Activated T-helper 2 cell treated with anti-CD3 and anti-CD28 coated beads, Interferon-gamma antibody, Interleukin-2, Interleukin-4, amounts not matched to agents 10 μg/mL and 5 μg/mL and 100 μg/mL, durations not matched to agents 14 hours and 24 hours and 36 hours (primary cell): ENCODE measurements around the gene GRIK1. TPM values are rescaled to one million over a fixed set of nuclear protein-coding genes. Genes with fewer than 3 reads are reported as not detected.
A peak's percentile ranks its signal among the peaks of the same experiment; 100 is the strongest.

ENCODE experiments used
- DNase-seq: peaks from one replicate; pipeline ENCODE4 v3.0.0; 2021; ENCODE audit warnings: low spot score
- H3K27ac Mint-ChIP-seq: one replicate; pipeline ENCODE4 v1.8.0; 2021; ENCODE audit warnings: mixed read lengths
- H3K27me3 Mint-ChIP-seq: one replicate; pipeline ENCODE4 v1.8.0; 2021; ENCODE audit warnings: low read depth, mixed read lengths
- H3K36me3 Mint-ChIP-seq: one replicate; pipeline ENCODE4 v1.8.0; 2021; ENCODE audit warnings: low read depth, mixed read lengths
- H3K4me1 Mint-ChIP-seq: one replicate; pipeline ENCODE4 v1.8.0; 2021; ENCODE audit warnings: low read depth, mixed read lengths
- H3K4me3 Mint-ChIP-seq: one replicate; pipeline ENCODE4 v1.8.0; 2021; ENCODE audit warnings: low read depth, mild to moderate bottlenecking, moderate library complexity, mixed read lengths
- H3K9me3 Mint-ChIP-seq: one replicate; pipeline ENCODE4 v1.8.0; 2021; ENCODE audit warnings: mixed read lengths
- intact Hi-C: fragments of 100-400 bp; cut with micrococcal nuclease; formaldehyde crosslinking; loops from one replicate; pipeline ENCODE4 v1.15.1; 2023
- total RNA-seq: library from RNA; stranded (reverse); gene quantifications from 2 replicates; pipeline ENCODE4 v1.2.3, GENCODE V29; 2022

Gene GRIK1
- total RNA-seq, 1 donor from 2014 or later, result not detected

DNA sequence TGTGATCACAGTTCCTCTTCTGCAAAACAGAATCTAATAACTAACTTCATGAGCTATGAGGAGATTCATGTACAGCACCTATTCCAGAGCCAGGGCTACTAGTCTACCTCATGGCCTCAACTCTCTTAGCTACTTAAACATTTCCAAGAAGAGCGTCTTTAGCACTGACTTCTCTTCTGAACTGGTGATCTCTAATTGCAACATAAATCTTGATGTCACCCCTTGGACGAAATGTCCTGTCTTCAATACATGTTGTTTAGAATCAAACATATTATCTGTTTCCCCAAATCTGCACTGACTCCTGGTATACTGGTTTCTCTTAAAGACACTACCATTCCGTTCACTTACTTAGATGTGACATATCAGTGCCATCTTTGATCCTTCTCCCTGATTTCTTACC is 88.2 kb downstream of the GRIK1 start:
- Mint-ChIP-seq H3K4me1 (no peaks in the 10 kb centered on the region), H3K36me3 (no peaks in the 10 kb centered on the region), H3K27me3 (peaks cover 3% of the 10 kb centered on the region), H3K9me3 (no peaks in the 10 kb centered on the region), H3K4me3 (no peak overlapping the region), H3K27ac (no peak overlapping the region)
- intact Hi-C loops, result no loop called here
- no peak for DNase-seq

DNA sequence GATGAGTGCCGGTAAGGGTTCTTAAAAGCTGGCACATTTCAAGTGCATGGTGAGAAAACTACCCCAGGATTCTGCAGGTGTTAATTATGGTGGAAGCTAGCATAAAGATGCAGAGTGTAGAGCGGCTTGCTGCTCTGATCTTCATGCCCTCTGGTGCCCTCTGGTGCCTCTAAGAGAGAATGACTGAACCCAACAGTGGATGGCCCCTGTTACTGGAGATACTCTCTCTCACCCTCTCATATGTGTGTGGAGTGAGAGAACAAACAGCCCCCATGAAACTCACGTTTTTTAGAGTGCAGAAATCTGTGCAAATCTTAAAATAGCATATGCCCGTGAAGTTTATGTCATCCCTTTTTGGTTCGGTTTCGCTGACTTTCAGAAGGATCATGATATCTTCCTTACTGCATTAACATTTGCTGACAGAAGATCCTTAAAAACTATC is 90.0 kb downstream of the GRIK1 start:
- intact Hi-C loops, result loop anchor here (1.0 to 5.0 kb wide), 2 partner anchors 373 to 477 kb away; no protein-coding TSS in a partner anchor
- no peak overlapping the region for H3K4me3 Mint-ChIP-seq
- no peak overlapping the region for H3K27ac Mint-ChIP-seq
- DNase-seq, result peak; percentile 18
- H3K9me3 Mint-ChIP-seq, result no peaks in the 10 kb centered on the region
- H3K36me3 Mint-ChIP-seq, result no peaks in the 10 kb centered on the region
- no peaks in the 10 kb centered on the region for H3K4me1 Mint-ChIP-seq
- H3K27me3 Mint-ChIP-seq, result peaks cover 3% of the 10 kb centered on the region

DNA sequence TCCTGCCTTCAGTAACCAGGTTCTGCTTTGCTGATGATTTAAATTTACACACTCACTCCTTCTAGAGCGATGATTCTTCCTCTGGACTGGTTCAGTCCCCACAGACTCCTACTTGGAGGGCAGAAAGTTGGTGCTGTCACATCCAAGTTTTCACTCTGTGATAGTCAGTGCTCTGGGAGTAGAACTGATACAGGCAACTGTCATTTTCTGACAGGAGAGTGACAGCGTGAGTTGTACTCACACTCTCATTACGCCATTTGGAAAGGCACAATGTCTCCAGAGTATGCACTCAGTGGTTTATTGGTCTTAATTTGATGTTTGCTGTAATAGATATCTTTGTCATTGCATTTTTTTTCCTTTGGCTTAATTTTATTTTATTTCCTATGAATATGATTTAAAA is 96.0 kb downstream of the GRIK1 start:
- no peaks in the 10 kb centered on the region for H3K4me1 Mint-ChIP-seq
- H3K4me3 Mint-ChIP-seq, result no peak overlapping the region
- no peaks in the 10 kb centered on the region for H3K27me3 Mint-ChIP-seq
- intact Hi-C loops, result no loop called here
- no peaks in the 10 kb centered on the region for H3K36me3 Mint-ChIP-seq
- no peaks in the 10 kb centered on the region for H3K9me3 Mint-ChIP-seq
- no peak overlapping the region for H3K27ac Mint-ChIP-seq
- DNase-seq, result no peak

DNA sequence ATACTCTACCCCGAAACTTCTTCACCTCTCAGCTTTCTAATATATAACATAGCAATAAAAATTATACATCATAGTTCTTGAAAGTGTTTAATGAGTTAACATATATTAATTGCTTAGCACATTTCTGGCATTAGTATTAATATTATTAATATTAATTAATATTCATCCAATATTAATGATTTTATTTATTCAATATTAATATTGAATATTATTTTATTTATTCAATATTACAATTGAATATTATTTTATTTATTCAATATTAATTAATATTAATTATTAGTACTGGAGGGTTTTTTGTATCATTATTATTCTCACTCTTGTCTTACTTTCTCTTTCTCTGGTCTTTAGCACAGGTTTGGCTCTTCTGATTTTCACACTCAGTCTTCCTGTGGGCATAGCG is 105.2 kb downstream of the GRIK1 start:
- H3K27ac Mint-ChIP-seq, result no peak overlapping the region
- peaks cover 6% of the 10 kb centered on the region for H3K9me3 Mint-ChIP-seq
- no peaks in the 10 kb centered on the region for H3K27me3 Mint-ChIP-seq

DNA sequence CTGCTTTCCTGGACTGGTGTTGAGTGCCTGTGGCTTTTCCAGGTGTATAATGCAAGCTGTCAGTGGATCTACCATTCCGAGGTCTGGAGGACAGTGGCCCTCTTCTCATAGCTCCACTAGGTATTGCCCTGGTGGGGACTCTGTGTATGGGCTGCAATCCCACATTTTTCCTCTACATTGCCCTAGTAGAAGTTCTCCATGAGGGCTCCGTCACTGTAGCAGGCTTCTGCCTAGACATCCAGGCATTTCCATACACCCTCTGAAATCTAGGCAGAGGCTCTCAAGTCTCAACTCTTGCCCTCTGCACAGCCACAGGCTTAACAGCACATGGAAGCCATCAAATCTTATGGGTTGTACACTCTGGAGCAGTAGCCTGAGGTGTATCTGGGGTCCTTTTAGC is 107.6 kb downstream of the GRIK1 start:
- no peak overlapping the region for H3K27ac Mint-ChIP-seq
- no peaks in the 10 kb centered on the region for H3K4me1 Mint-ChIP-seq
- H3K27me3 Mint-ChIP-seq, result no peaks in the 10 kb centered on the region
- H3K4me3 Mint-ChIP-seq, result no peak overlapping the region
- H3K36me3 Mint-ChIP-seq, result no peaks in the 10 kb centered on the region
- H3K9me3 Mint-ChIP-seq, result peaks cover 9% of the 10 kb centered on the region
- no peak for DNase-seq
- intact Hi-C loops, result no loop called here

More for the DNA sequence above, 105.2 kb downstream of the GRIK1 start:
- Mint-ChIP-seq H3K4me3 (no peak overlapping the region), H3K36me3 (no peaks in the 10 kb centered on the region), H3K4me1 (no peaks in the 10 kb centered on the region)
- DNase-seq, result no peak
- intact Hi-C loops, result no loop called here

DNA sequence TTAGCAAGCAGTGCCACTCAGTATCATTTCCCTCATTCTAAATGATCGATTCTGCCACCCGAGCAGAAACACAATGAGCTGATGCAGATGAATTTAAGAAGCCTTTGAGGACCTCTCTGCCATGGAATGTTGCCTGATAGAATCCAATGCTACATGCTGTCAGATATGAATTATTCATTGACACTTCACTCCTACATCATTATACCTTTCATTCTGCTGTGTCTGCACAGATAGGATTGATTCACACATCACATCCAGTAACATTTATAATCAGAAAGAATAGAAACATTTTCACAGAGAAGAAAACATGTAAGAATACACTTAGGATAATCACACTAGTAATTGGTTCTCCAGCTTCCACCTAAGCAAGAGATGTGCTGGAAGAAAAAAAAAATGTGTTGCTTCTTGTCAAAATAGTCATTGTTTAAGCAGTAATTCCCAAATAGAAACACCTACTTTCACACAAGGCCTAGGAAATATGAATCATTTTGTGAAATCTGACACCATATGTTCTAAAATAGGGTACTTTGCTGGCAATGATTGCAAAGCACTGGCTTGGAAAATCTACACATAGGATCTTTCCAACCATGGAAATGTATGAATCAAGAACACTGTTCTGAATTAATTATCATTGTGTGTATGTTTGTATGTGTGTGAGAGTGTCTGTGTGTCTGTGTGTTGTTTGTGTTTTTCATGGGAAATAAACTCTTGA is 110.1 kb downstream of the GRIK1 start:
- no peak overlapping the region for H3K4me3 Mint-ChIP-seq
- H3K4me1 Mint-ChIP-seq, result no peaks in the 10 kb centered on the region
- H3K9me3 Mint-ChIP-seq, result peaks cover 9% of the 10 kb centered on the region
- H3K36me3 Mint-ChIP-seq, result no peaks in the 10 kb centered on the region
- no peak overlapping the region for H3K27ac Mint-ChIP-seq
- intact Hi-C loops, result no loop called here
- DNase-seq, result no peak
- H3K27me3 Mint-ChIP-seq, result no peaks in the 10 kb centered on the region

DNA sequence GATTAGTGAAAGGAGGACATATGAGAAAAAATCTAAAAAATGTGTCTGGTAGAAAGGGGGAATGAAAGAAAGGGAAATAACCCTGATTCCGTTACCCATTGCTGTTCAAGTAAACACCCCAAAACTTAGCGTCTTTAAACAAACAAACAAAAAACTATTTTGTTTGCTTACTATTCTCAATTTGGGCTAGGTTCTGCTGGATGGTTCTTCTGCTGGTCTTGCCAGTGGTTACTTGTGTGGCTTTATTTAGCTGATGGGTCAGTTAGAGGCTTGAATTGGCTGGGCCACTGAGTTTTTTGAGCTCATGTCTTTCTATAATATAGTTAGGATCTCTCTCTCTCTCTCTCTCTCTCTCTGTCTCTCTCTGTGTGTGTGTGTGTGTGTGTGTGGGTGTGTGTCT is 112.1 kb downstream of the GRIK1 start:
- H3K4me1 Mint-ChIP-seq, result no peaks in the 10 kb centered on the region
- no peak overlapping the region for H3K27ac Mint-ChIP-seq

DNA sequence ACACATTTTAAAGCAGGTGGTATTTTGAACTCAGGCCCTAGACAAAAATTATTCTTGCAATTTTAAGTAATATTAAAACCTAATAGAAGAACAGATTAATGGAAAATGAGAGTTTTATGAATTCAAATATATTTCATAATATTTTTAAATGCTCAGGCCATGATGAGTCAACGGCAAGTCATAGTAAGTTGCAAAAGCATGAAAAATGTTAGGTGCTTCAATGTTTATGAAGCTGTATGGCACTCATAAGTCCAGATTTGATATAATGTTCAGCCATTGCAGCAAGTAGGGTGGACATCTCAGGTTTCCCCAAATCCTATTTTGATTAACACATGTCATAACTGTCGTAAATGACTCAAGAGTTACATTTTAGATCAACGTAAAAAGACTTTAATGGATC is 112.6 kb downstream of the GRIK1 start:
- Mint-ChIP-seq H3K27ac (no peak overlapping the region), H3K4me1 (no peaks in the 10 kb centered on the region), H3K4me3 (no peak overlapping the region), H3K27me3 (no peaks in the 10 kb centered on the region), H3K36me3 (no peaks in the 10 kb centered on the region), H3K9me3 (peaks cover 9% of the 10 kb centered on the region)
- DNase-seq, result no peak
- intact Hi-C loops, result no loop called here

More for the DNA sequence above, 112.1 kb downstream of the GRIK1 start:
- Mint-ChIP-seq H3K36me3 (no peaks in the 10 kb centered on the region), H3K9me3 (peaks cover 9% of the 10 kb centered on the region), H3K27me3 (no peaks in the 10 kb centered on the region), H3K4me3 (no peak overlapping the region)
- intact Hi-C loops, result no loop called here
- no peak for DNase-seq

DNA sequence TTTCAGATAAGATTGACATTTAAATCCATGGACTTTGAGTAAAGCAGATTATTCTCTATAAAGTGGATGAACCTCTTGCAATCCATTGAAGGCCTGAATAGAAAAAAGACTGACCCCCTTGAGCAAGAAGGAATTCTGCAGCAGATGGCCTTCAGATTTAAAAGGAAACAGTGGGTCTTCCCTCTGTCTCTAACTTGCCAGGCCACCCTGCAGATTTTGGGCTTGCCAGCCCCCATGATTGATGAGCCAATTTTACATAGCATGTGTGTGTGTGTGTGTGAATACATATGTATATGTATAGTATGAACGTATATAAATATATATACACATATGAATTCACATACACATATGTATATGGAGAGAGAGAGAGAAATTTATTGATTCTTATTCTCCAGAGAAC is 113.4 kb downstream of the GRIK1 start:
- H3K4me3 Mint-ChIP-seq, result no peak overlapping the region
- no peaks in the 10 kb centered on the region for H3K36me3 Mint-ChIP-seq
- no peaks in the 10 kb centered on the region for H3K4me1 Mint-ChIP-seq
- no peak overlapping the region for H3K27ac Mint-ChIP-seq
- intact Hi-C loops, result no loop called here
- no peaks in the 10 kb centered on the region for H3K27me3 Mint-ChIP-seq
- H3K9me3 Mint-ChIP-seq, result peaks cover 5% of the 10 kb centered on the region
- DNase-seq, result no peak

DNA sequence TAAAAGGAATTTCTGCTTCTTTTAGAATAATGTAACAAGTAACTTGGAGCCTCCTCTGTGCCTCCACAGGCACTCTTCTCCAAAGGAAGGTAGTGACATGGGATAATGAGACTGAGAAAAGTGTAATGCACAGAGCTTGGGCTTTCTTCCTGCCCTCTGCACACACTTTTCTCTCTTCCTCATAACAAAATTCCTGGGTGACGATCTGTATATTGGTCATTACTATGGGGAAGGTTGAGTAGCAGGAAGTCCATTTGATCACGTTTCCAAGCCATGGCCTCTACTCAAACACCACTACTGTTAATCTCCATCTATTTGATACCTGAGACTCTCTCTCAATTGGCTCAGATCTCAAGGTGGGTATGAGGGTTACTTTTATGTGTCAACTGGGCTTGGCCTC is 113.9 kb downstream of the GRIK1 start:
- Mint-ChIP-seq H3K4me3 (no peak overlapping the region), H3K4me1 (no peaks in the 10 kb centered on the region), H3K27me3 (no peaks in the 10 kb centered on the region), H3K27ac (no peak overlapping the region), H3K9me3 (peaks cover 3% of the 10 kb centered on the region), H3K36me3 (no peaks in the 10 kb centered on the region)
- no peak for DNase-seq
- intact Hi-C loops, result no loop called here

DNA sequence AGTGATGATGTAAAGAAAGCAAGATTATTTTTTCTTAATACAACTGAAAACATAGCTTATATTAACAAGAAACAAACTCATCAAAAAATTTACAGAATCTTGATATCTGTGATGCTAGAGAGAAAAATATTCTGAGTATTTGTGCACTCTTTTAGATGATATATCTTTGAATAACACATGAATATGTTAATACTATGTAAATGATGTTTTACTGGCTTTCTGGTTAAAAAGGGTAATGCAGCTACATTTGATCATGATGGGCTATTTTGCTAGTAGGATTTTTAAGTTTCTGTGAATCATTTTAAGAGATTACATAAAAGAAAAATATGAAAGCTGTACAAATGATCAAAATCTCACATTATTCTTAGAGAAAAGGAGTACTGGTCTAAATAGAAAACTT is 114.5 kb downstream of the GRIK1 start:
- Mint-ChIP-seq H3K9me3 (peaks cover 3% of the 10 kb centered on the region), H3K36me3 (no peaks in the 10 kb centered on the region), H3K4me3 (no peak overlapping the region), H3K27me3 (no peaks in the 10 kb centered on the region), H3K4me1 (no peaks in the 10 kb centered on the region), H3K27ac (no peak overlapping the region)
- DNase-seq, result no peak
- intact Hi-C loops, result no loop called here

DNA sequence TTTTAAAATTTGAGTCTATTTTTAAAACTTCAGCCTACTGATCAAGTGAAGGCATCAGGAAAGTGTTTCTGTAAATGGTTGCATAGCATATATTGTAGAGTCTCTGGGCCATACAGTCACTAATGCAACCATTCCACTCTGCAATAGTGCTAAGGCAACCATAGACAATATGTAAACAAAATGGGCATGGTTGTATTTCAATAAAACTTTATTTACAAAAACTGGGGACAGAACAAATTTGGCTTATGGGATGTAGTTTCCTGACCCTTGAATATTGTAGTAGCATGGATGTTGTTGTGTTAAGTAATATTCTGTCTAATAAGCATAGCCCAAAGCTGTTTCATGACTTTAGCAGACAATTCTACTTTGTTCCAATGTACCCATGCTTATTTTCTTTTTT is 117.7 kb downstream of the GRIK1 start:
- no peak for DNase-seq
- Mint-ChIP-seq H3K4me3 (no peak overlapping the region), H3K9me3 (no peaks in the 10 kb centered on the region), H3K36me3 (no peaks in the 10 kb centered on the region), H3K27me3 (no peaks in the 10 kb centered on the region), H3K4me1 (no peaks in the 10 kb centered on the region), H3K27ac (no peak overlapping the region)
- intact Hi-C loops, result no loop called here

DNA sequence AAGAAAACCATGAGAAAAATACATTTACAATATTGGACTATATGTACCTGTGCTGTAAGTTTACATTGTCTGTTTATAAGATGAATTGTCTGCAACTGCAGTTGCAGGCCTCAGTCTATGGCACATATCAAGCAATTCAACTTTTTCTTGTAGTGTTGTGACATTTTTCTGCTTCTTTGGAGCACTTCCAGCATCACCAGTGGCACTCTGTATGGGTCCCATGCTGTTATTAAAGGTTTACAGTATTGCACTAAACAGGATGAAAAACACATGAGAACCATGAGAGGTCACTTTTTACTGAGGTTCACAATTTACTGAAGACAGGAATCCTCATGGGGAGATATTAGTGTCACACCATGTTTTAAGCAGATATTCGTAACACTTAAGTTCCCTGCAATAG is 118.6 kb downstream of the GRIK1 start:
- no peaks in the 10 kb centered on the region for H3K36me3 Mint-ChIP-seq
- no peaks in the 10 kb centered on the region for H3K27me3 Mint-ChIP-seq
- H3K9me3 Mint-ChIP-seq, result no peaks in the 10 kb centered on the region
- DNase-seq, result no peak
- no peak overlapping the region for H3K27ac Mint-ChIP-seq
- no peaks in the 10 kb centered on the region for H3K4me1 Mint-ChIP-seq
- intact Hi-C loops, result no loop called here
- no peak overlapping the region for H3K4me3 Mint-ChIP-seq
